DND-41 (cell line): ENCODE measurements around the gene KCNJ6.

Experiments
- CTCF ChIP-seq: IDR thresholded peaks from 2 replicates; pipeline ENCODE4 v1.5.1; 2012; ENCODE audit warnings: borderline replicate concordance, low read length, moderate library complexity, mild to moderate bottlenecking; ENCODE audit not compliant: poor library complexity, severe bottlenecking; ENCODE audit errors: extremely low read depth
- EZH2 ChIP-seq: IDR thresholded peaks from 3 replicates; pipeline ENCODE4 v1.6.1; 2012; ENCODE audit warnings: borderline replicate concordance, low read depth, mild to moderate bottlenecking, moderate library complexity, low read length, inconsistent platforms; ENCODE audit not compliant: severe bottlenecking

DNA sequence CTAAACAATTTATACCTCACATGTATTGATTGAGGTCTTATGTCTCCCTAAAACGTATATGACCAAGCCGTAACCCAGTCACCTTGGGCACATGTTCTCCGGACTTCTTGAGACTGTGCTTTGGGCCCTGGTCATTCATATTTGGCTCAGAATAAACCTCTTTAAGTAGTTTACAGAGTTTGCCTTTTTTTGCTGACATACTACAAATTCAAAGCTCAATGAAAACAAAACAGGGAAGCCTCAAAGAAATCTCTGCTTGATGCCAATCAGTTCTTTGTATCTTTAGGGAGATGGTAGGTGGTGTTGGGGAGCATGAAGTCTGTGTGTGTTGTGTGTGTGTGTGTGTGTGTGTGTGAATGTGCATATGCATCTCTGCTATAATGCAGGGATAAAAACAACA is 247.0 kb downstream of the KCNJ6 start:
- no peak for TF ChIP-seq CTCF
- no peak for TF ChIP-seq EZH2
